GM18519 (cell line): Measurements from ENCODE around the gene NEUROD1.
A peak's percentile ranks its signal among the peaks of the same experiment; 100 is the strongest.
"Not testable (repeated sequence)": the region's sequence is repeated elsewhere in the genome, so short reads cannot be mapped to it uniquely, and the experiment has no call there.

ENCODE experiments used
- ATAC-seq: cut with Tn5 transposase; IDR thresholded peaks from one replicate; pipeline ENCODE4 v1.9.1; 2021; ENCODE audit warnings: mild to moderate bottlenecking, moderate library complexity; ENCODE audit not compliant: unreplicated experiment, low FRiP score

Gene NEUROD1

DNA sequence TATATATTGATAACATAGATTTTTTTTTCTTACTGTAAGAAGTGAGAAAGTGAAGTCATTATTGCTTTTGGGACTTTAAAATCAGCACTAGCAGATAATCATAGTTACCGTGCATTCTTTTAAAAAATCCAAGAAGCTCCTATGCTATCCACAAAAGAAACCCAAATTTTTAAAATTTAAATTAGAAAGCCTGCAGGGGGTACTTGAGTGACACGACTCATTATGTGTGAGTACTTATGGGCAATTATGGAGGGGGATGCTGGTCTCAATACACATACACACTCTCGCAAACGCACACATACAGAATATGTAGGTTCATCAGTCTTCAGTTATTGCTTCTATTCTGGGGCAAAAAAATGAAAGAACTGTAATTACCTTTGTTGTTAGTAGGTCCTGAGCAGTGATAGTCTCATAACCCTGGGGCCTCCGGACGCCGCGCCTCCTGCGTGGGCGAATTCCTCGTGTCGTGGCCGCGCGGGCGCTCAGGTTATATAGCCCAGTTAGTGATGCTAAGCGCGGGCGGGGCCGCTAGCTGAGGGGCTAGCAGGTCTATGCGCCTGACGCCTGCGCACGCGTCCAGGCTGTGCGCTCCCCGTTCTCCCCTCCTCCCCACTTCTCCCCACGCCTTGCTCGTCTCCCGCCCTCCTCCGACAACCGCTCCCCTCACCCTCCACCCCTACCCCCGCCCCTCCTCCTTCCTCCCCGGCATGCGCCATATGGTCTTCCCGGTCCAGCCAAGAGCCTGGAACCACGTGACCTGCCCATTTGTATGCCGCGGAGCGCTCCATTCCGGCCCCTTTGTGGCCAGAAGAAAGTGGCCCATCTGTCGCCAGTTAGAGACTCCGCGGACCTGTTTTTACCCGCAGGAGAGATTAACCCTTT is at the start of gene NEUROD1:
Gene NEUROD1, minus strand, starts transcription at position 463 of the 882 bp plus-strand sequence. CDS start 1,657 bp downstream, outside the sequence.
- ATAC-seq = no peak

DNA sequence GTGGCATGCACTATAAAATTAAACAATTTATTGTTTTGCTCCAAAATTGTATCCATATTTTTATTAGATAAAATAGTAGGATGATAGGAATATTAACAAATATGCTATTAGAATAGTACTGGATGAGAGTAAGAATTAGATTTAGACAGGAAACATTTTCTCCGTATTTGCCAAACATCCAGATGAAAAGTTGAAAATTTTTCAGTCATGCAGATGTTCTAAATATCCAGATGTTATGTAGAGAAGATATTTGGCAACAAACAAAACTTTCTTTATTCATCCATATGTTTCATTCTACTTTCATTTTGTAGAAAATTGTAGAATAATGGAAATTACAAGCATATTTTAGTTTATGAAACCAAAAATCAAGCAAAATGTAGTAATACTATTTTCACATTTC is 45.2 kb upstream of the NEUROD1 start:
- no peak for ATAC-seq

DNA sequence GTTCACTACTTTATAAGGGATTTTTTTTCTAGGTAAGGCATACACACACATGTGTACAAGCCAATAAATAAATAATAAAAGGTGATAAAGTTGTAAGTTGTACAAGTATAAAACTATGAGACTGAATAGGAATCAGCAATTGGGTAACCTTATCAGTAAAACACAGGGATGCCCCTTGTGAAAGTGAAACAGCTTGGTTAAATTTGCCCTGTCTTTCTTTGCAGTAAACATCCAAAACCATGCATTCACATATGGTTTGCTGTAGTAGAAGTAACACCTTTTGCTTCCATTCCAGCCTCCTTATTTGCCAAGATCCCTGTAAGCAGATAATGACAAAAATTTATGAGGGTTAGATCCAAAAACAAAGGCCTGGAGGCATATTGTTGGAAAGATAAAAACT is 44.3 kb upstream of the NEUROD1 start:
- no peak for ATAC-seq

DNA sequence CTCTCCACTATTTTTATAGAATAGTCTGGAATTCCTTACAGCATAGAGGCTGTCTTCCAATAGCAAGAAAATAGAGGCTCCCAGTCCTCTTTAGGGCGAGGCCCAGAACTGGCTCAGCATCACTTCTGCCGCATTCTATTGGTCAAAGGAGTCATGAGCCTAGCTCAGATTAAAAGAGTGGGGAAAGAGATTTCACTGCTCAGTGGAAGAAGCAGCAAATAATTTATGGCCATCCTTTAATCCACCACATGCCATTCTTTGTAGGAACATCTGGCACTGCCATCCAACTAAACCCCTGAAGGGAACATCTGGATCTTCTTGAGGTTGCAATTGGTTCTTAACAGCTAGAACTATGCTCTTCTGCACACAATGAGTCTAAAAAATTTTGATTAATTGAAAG is 43.4 kb upstream of the NEUROD1 start:
- no peak for ATAC-seq

DNA sequence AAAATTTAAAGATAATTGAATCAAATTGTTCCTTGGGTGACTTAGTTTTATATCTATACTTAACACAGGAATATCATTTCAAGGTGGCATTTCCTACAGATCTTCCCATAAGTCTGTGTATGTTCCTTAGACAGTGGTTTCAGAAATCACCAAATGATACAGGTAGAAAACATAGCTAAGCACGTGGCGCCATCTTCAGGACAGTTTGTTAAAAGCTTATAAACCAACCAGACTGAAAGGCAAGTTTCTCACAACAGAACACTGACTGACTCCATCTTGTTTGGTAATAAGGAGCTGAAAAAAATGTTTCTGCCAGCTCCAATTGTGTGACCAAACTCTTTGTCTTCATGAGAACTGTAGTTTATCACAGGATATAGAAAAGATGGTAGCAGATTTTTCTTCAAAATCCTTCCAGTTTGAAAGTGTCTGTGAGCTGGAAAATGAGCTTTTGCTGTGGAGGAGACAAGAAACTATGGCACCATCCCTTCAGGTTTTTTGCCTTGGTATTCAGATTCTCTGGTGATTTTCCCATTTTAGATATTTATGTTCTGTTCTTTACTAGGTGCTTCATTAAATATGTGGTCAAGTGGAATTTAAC is 34.8 kb upstream of the NEUROD1 start:
- ATAC-seq = peak; percentile 91

DNA sequence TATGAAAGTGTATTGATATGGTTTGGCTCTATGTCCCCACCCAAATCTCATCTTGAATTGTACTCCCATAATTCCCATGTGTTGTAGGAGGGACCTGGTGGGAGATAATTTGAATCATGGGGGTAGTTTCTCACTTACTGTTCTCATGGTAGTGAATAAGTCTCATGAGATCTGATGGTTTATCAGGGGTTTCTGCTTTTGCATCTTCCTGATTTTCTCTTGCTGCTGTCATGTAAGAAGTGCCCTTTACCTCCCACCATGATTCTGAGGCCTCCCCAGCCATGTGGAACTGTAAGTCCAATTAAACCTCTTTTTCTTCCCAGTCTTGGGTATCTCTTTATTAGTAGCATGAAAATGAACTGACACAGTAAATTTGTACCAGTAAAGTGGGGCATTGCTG is 30.7 kb upstream of the NEUROD1 start:
- ATAC-seq = not testable (repeated sequence)

DNA sequence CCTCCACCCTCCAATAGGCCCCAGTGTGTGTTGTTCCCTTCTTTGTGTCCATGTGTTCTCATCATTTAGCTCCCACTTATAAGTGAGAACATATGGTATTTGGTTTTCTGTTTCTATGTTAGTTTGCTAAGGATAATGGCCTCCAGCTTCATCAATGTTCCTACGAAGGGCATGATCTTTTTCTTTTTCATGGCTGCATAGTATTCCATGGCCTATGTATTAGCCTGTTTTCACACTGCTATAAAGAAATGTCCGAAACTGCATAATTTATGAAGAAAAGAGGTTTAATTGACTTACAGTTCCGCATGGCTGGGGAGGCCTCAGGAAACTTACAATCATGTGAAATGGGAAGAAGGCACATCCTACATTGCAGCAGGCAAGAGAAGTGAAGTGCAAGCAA is 22.2 kb upstream of the NEUROD1 start:
- ATAC-seq = not testable (repeated sequence)

DNA sequence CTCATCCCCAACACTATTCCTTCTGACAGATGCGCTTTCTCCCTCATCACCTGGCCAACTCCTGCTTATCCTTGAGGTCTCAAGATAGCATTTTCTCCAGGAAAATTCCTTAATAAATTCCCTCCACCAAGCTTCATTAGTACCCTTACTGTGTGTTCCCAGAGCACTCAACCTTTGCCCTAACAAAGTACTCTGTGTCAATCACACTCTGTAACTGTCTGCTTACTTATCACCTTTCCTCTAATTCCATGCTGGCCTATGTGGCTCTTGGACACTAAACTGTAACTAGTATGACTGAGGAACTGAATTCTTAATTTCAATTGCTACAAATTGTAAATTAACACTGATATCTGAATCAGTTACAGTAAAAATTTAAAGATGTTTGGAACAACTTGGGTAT is 17.9 kb upstream of the NEUROD1 start:
- no peak for ATAC-seq

DNA sequence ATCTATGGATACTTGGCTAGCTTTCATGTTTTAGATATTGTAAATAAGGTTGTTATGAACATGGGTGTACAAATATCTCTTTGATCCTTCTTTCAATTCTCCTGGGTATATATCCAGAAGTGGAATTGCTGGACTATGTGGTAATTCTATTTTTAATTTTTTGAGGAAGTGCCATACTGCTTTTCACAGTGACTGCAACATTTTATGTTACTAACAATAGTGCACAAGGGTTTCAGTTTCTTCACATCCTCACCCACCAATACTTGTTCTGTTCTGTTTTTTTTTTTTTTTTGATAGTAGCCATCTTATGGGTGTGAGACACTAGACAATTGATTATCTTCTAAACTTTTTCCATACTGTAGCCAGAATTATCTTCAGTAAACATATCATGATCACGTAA is 17.3 kb upstream of the NEUROD1 start:
- ATAC-seq = no peak

DNA sequence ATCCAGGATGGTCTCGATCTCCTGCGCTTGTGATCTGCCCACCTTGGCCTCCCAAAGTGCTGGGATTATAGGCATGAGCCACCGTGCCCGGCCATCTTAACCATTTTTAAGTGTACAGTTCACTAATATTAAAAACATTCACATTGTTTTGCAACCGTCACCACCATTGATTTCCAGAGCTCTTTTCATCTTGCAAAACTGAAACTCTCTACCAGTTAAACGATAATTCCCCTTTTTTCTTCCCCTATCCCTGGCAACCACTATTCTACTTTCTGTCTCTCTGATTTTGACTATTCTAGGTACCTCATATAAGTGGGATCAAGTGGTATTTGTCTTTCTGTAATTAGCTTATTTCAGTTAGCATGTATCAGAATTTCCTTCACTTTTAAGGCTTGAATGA is 16.8 kb upstream of the NEUROD1 start:
- ATAC-seq = no peak

DNA sequence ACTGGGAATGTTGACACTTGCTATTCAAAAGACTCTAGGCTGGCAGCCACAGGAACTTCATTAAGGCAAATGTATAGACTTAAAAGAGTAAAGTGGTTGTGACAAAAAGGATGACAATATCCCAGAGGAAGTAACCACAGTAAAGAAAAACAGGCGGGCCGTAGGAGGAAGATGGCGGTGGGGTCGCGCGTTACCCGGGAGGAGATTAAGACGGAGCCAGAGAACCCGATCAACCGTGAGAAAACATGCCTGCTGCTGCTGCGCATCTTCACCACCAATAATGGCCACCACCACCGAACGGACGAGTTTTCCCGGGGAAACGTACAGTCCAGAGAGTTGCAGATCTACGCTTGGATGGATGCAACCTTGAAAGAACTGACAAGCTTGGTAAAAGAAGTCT is 14.0 kb upstream of the NEUROD1 start:
- no peak for ATAC-seq

DNA sequence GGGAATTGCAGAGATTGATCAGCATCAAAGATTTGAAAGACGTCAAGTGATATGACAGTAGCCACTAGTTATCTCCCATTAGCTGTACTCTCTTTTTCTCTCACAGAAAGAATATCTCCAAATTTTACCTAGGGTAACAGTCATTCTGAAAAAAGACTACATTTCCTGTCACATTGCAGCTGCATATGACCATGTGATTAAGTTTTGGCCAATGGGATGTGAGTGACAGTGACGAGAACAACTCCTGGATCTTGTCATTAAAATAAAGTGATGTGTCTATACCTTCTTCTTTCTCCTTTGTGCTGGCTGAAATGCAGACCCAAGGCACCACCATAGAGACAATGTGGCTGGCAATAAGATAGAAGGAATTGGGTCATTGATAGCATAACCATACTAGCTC is 10.5 kb upstream of the NEUROD1 start:
- ATAC-seq = no peak

DNA sequence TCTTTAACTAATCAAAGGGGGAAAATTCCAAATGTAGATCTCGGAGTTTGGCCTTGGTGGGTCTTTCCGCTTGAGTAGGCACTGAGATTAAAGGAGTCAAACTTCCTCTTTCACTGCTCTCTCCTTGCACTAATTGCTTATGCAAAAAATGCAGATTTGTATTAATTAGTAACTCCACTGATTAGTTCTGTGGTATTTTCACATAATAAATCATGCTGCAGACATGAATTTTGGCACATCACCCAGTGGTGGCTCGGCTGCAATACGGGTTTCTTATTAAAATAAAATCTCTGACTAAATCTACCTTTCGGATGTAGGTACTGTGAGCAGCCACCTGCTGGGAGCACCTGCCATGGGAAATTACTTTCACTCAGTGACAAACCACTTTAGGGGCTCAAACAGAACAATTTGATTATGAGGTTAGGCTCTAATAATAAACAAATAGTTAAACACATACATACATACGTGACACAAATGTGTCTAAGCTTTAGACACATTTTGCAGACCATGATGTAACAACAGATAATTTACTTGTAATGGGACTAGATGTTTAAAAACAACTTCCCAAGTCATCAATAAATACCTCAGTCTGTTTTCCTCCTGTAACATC is 6.4 kb upstream of the NEUROD1 start:
- no peak for ATAC-seq

DNA sequence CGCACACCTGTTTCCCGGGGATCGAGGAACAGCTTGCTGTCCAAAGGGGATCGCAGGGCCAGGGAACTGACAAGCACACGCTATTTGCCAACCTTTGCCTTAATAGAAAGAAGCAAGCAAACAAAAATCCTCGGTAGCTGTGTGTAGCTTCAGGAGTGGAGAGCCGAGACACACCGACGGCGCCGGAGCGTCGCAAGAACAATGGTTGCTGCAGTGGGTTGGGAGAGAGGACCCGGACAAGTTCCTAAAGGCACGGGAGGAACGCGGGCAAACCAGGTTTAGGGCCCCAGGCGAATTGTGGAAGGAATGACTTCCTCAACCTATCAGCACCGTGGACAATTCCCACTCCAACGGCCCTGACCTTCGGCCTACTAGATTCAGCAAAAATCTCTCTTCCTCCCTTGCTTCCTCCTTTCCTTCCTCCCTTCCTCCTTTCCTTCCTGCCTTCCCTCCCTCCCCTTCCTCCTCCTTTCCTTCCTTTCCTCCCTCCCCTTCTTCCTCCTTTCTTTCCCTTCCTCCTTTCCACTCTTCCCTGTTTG is 4.9 kb upstream of the NEUROD1 start:
- ATAC-seq = no peak

DNA sequence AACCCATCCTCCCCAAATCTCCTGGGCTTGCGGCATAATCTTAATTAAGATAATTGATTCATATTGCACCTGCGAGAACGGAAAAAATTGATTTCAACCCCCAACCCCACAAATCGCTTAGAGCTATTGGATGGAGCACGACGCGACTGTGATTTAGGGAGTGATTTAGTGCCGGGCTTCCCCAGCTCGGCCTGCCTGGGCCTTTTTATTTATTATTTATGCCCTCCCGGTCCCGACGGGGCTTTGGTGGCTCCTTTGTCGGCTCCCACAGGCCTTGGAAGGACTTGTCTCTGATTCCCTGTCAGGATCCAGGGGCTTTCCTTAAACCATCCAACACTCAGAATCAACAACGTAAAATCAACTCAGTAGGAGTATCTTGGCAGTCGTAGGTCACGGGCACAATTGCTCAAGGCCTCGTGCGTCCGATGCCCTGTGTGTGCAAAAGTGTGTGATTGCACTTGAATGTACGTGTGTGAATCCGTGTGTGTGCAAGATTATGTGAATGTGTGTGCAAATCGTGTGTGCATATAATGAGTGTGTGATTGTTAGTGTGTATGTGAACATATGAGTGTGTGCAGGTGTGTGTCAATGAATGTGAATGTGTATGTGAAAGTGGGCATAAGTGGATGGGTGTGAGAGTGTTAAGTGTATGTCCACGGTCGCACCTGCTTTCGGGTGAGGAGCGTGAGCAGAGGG is 4.3 kb upstream of the NEUROD1 start:
- no peak for ATAC-seq

DNA sequence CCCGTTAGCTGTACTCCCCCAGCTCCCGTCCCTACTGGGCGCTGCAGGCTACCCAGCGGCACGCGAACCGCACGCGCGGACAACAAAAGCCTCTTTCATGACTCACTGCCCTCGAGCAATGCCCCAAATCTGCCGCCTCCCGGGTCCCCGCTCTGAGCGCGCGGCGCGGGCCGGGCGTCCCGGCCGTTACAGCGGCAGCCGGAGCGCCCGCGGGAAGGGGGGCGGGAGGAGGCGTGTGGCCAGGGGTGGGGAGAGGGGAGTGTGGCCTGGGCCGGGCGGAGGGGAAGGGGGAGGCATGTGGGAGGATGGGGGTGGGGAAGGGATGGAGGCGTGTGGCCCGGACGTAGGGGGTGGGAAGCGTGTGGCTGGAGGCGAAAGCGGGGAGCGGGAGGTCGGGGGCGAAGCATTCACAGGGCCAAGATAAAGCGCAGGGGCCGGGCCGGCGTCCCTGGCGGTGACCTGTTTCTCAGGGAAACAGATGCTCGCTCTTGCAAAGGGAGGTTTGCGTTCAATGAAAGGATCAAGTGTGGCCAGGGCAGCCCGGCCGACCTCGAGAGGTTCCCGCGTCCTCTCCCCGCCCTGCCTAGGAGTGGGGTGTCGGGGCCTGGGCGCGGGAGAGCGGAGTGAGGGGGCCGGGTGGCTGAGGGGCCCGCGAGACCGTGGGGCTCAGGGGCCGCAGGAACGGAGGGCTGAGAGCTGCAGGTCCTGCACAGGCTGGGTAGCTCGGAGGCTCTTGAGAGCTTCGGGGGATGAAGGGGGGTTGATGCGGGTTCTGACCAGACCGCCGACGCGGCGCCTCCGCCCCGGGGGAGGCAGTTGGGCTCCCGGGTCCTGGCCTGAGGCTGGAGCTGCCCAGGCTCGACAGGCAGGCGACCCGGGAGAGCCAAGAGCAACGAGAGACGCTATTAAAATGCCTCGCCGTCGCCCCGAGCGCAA is 3.5 kb upstream of the NEUROD1 start:
- ATAC-seq = no peak

DNA sequence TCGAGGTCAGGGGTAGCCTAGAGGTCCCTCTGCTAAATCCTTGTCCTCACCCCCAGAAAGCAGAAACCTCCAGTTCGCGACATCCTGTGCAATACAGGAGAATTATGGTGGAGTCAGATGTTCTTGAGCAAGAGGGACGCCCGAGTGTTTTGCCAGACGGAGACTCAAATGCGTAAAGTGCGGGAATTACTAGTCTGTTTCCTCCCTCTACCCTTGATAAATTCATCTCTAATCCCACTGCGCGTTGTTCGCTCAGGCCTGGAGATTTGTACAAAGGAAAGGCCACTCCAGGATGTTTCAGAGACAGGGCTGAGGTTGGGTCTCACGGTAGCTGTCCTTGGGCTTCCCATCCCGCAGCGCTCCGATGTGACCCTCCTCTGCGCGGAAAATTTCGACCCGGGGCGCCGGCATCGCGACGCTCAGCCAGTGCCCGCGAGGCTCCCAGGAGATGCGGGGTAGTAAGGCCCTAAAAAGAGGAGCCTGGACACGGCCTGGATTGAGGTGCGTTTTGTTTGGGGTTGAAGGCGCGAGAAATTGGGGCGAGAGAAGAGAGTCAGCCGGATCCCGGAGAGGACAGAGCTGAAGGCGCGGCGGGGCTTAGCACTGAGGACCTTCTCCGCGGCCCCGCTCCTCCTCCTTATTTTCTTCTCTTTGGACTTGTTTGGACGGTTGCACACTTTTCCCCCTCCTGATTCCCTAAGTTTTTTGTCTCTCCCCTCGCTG is 2.6 kb upstream of the NEUROD1 start:
- no peak for ATAC-seq

DNA sequence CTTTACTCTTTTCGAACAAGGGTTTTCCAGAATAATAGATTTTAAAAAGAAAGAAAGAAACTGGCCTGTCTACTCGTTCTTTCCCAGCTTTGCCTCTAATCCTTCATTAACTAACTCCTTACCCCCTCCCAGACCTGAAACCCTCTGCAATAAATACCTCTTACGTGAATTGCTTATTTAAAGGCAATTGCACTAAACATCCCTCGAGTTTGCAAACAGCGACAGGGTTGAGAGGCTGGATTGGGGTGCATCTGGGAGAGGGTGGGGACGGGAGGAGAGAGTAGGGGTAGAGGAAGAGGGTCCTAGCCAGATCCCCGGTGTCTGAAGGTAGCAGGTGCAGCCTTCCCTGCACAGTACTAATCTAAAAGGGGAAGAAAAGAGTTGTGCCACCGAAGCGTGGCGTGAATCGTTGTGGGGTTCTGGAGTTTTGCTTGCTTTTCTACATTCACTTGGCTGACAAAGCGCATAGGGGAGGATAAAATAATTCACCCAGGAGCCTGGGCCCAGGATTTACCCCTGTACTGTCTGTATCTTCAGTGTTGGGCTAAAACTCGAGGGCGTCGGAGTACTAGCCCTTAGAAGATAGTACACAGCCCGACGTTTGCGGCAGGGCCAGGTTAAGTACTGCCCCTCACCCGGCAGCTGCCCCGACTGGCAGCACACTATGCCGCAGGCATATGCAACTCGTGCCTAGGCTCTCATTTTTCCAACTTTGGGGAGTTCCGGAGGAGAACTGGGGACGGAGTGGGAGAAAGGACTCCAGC is 1.9 kb upstream of the NEUROD1 start:
- ATAC-seq = no peak
